ENCODE results near the gene RAB3GAP2. TPM values are rescaled to one million over a fixed set of nuclear protein-coding genes. Genes with fewer than 3 reads are reported as not detected.

RAB3GAP2 gene, protein sequence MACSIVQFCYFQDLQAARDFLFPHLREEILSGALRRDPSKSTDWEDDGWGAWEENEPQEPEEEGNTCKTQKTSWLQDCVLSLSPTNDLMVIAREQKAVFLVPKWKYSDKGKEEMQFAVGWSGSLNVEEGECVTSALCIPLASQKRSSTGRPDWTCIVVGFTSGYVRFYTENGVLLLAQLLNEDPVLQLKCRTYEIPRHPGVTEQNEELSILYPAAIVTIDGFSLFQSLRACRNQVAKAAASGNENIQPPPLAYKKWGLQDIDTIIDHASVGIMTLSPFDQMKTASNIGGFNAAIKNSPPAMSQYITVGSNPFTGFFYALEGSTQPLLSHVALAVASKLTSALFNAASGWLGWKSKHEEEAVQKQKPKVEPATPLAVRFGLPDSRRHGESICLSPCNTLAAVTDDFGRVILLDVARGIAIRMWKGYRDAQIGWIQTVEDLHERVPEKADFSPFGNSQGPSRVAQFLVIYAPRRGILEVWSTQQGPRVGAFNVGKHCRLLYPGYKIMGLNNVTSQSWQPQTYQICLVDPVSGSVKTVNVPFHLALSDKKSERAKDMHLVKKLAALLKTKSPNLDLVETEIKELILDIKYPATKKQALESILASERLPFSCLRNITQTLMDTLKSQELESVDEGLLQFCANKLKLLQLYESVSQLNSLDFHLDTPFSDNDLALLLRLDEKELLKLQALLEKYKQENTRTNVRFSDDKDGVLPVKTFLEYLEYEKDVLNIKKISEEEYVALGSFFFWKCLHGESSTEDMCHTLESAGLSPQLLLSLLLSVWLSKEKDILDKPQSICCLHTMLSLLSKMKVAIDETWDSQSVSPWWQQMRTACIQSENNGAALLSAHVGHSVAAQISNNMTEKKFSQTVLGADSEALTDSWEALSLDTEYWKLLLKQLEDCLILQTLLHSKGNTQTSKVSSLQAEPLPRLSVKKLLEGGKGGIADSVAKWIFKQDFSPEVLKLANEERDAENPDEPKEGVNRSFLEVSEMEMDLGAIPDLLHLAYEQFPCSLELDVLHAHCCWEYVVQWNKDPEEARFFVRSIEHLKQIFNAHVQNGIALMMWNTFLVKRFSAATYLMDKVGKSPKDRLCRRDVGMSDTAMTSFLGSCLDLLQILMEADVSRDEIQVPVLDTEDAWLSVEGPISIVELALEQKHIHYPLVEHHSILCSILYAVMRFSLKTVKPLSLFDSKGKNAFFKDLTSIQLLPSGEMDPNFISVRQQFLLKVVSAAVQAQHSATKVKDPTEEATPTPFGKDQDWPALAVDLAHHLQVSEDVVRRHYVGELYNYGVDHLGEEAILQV (N-terminal part only)
- total RNA-seq (10 to 100 TPM; 34.7 to 39.4 TPM), total RNA-seq (57.8 to 176 (median 124) reads per million in 172 experiments)
- polyA plus RNA-seq (2013, experiment 1 of 2), result 20.7 TPM
- 26.4 TPM for polyA plus RNA-seq (2013, experiment 2 of 2)

DNA sequence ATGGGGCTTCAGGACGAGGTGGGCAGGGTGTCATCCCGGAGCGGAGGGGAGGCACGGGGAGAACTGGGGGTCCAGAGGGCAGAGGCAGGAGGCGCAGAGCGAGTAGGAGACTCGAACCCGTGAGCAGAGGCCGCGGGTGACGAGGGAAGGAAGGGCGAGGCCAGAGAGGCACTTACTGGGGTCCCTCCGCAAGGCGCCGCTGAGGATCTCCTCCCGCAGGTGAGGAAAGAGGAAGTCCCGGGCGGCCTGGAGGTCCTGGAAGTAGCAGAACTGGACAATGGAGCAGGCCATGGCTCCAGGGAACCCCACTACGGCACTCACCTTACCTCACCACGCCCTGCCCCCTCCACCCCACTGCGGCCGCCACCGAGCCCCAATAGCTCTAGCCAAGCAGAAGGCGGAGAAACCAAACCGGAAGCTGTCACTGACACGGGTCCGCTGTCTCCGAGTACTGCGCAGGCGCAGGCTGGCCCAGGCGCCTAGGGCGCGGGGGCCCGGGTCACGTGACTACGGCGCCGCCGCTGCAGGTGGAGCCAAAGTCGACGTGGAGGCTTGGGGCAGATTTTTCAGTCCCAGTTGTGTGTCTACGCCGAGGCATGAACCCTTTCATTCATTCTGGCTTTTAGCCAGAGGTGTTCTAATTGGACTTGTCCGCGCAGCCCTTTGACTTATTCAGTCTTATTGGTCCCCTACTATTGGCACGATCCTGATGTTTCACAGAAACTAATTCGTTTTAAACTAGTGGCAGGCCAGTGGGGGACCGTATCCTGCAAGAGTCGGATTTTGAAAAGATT is at the start of gene RAB3GAP2:
TSS of gene RAB3GAP2 (minus strand) at position 407 of the 794 bp plus-strand sequence. CDS start at position 291, 116 bp downstream.
- H3K4me1 Mint-ChIP-seq (ENCODE audit: low read depth), result peaks cover 18% of the 10 kb centered on the region
- H3K27me3 ChIP-seq (ENCODE audit: control insufficient read depth in 1 of 2, insufficient read depth in 2 of 2, low read length in 2 of 2), result no peaks in the 10 kb centered on the region
- peak within 1 kb of the TSS; percentile 87 for H3K4me3 ChIP-seq (ENCODE audit: low read length)
- intact Hi-C loops (cut with DNase I, micrococcal nuclease), result loop anchor here in 1 of 2 experiments (2.0 to 10.0 kb wide), 4 partner anchors 177 to 1987 kb away; partner anchors contain the start of genes EPRS1, IARS2 and RRP15
- ATAC-seq (ENCODE audit: poor library complexity), result peak; percentile 91
- H3K4me1 ChIP-seq (ENCODE audit: insufficient read depth, low read length), result peaks cover 18% of the 10 kb centered on the region
- peaks cover 5% of the 10 kb centered on the region for H3K27me3 Mint-ChIP-seq
- H3K27ac ChIP-seq (ENCODE audit: low read depth in 1 of 2, low read length in 2 of 2), result peak within 1 kb of the TSS; percentile 81 to 87
- ChIA-PET POLR2A (interaction anchor here (1.0 to 1.8 kb wide), 2 partner anchors 9 kb away, joined by 3 to 8 read pairs; no protein-coding TSS in a partner anchor), CTCF (no interaction called here)
- no peaks in the 10 kb centered on the region for H3K9me3 Mint-ChIP-seq
- H3K9me3 ChIP-seq (ENCODE audit: control insufficient read depth in 1 of 2, insufficient read depth in 1 of 2, low read length in 2 of 2), result no peaks in the 10 kb centered on the region
- H3K4me3 Mint-ChIP-seq, result no peak within 1 kb of the TSS
- no peak within 1 kb of the TSS for H3K27ac Mint-ChIP-seq
- H3K36me3 ChIP-seq (ENCODE audit: insufficient read depth, low read length), result peaks cover 7% of the 10 kb centered on the region
- DNase-seq, result peak; percentile 93 to 99 (median 96)
- TF ChIP-seq, protein P1, sequence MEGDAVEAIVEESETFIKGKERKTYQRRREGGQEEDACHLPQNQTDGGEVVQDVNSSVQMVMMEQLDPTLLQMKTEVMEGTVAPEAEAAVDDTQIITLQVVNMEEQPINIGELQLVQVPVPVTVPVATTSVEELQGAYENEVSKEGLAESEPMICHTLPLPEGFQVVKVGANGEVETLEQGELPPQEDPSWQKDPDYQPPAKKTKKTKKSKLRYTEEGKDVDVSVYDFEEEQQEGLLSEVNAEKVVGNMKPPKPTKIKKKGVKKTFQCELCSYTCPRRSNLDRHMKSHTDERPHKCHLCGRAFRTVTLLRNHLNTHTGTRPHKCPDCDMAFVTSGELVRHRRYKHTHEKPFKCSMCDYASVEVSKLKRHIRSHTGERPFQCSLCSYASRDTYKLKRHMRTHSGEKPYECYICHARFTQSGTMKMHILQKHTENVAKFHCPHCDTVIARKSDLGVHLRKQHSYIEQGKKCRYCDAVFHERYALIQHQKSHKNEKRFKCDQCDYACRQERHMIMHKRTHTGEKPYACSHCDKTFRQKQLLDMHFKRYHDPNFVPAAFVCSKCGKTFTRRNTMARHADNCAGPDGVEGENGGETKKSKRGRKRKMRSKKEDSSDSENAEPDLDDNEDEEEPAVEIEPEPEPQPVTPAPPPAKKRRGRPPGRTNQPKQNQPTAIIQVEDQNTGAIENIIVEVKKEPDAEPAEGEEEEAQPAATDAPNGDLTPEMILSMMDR (IDR thresholded peaks at IDR 0.05), result no peak
- H3K36me3 Mint-ChIP-seq (ENCODE audit: low read depth), result peaks cover 18% of the 10 kb centered on the region

DNA sequence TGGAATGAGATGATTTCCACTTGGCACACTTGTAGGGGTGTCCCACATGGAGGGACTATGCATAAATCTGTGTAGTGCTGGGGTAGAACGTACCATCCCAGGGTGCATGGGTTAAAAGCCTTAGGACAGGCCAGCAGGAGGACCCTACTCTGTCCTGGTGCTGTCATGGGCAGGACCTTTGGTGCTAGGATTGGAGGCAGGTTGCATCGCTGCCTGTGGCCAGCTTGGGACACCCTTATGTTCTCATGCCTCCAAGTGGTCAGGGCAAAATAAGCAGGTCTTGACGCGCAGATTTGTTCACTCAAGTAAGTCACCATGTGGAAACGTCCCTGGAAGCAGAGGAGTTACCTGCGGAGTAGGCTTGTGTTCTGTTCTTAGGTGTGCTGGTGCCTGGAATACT is 49.5 kb upstream of the RAB3GAP2 start:
- Mint-ChIP-seq H3K27ac (no peak overlapping the region), H3K36me3 (ENCODE audit: low read depth) (no peaks in the 10 kb centered on the region), H3K9me3 (no peaks in the 10 kb centered on the region), H3K27me3 (peaks cover 24% of the 10 kb centered on the region), H3K4me3 (no peak overlapping the region), H3K4me1 (ENCODE audit: low read depth) (no peaks in the 10 kb centered on the region)
- Histone ChIP-seq H3K27me3 (ENCODE audit: control insufficient read depth in 1 of 2, insufficient read depth in 2 of 2, low read length in 2 of 2) (no peaks in the 10 kb centered on the region), H3K27ac (ENCODE audit: low read depth in 1 of 2, low read length in 2 of 2) (no peak overlapping the region), H3K4me1 (ENCODE audit: insufficient read depth, low read length) (no peaks in the 10 kb centered on the region), H3K9me3 (ENCODE audit: control insufficient read depth in 1 of 2, insufficient read depth in 1 of 2, low read length in 2 of 2) (no peaks in the 10 kb centered on the region), H3K36me3 (ENCODE audit: insufficient read depth, low read length) (no peaks in the 10 kb centered on the region), H3K4me3 (ENCODE audit: low read length) (no peak overlapping the region)
- ATAC-seq (ENCODE audit: poor library complexity) (no peak), DNase-seq (no peak)
- ChIA-PET POLR2A (no interaction called here), CTCF (no interaction called here)
- TF ChIP-seq, protein P1 (IDR thresholded peaks at IDR 0.05), result no peak
- intact Hi-C loops (cut with DNase I, micrococcal nuclease), result no loop called here

Data from CD4-positive, alpha-beta T cell (primary cell).